ENCODE data around the gene OR4F29. TPM values are rescaled to one million over a fixed set of nuclear protein-coding genes. Genes with fewer than 3 reads are reported as not detected.

Gene OR4F29, protein sequence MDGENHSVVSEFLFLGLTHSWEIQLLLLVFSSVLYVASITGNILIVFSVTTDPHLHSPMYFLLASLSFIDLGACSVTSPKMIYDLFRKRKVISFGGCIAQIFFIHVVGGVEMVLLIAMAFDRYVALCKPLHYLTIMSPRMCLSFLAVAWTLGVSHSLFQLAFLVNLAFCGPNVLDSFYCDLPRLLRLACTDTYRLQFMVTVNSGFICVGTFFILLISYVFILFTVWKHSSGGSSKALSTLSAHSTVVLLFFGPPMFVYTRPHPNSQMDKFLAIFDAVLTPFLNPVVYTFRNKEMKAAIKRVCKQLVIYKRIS
- not detected in 5 replicates for total RNA-seq (2022; extraction: Qiagen RNA extraction; ENCODE audit: low read depth)

GRCh38 chr1:451578-451977 lies at the start of gene OR4F29:
TSS of gene OR4F29 (minus strand) at chr1:451678. CDS start at chr1:451678, 0 bp downstream.

Other genes with a start within 250 kb of the OR4F29 start
- gene OR4F16, start 235.0 kb upstream of the OR4F29 start, total RNA-seq (2022; extraction: Qiagen RNA extraction; ENCODE audit: low read depth), result not detected in 5 replicates